Left lung (tissue), 10 donors: Measurements from ENCODE around the gene CEACAM21. TPM values are rescaled to one million over a fixed set of nuclear protein-coding genes. Genes with fewer than 3 reads are reported as not detected.

ENCODE experiments used
- ATAC-seq: fragments of 200-7000 bp; cut with Tn5 transposase; one replicate; pipeline ENCODE4 v1.9.1; 2020; ENCODE audit warnings: moderate library complexity
- DNase-seq, 4 donors: peaks; one replicate each; pipeline ENCODE4 v3.0.0-alpha.2; 2013 to 2020
- H3K27ac ChIP-seq, 2 donors: fragments of 200-600 bp; sonication (generic) in 1 of 2; one replicate each; pipeline versions ENCODE4 v1.5.0 to v1.8.0; 2020 to 2021
- H3K27me3 ChIP-seq, 2 donors: fragments of 200-600 bp; sonication (generic) in 1 of 2; one replicate each; pipeline versions ENCODE4 v1.5.0 to v1.8.0; 2020 to 2021
- H3K36me3 ChIP-seq, 2 donors: fragments of 200-600 bp; sonication (generic) in 1 of 2; one replicate each; pipeline versions ENCODE4 v1.5.0 to v1.8.0; 2020 to 2021
- H3K4me1 ChIP-seq, 2 donors: fragments of 200-600 bp; one replicate each; pipeline ENCODE4 v1.8.0; 2021
- H3K4me3 ChIP-seq, 2 donors: fragments of 200-600 bp; sonication (generic) in 1 of 2; one replicate each; pipeline versions ENCODE4 v1.5.0 to v1.8.0; 2020 to 2021; ENCODE audit warnings: mild to moderate bottlenecking in 1 of 2
- H3K9me3 ChIP-seq, 2 donors: fragments of 200-600 bp; sonication (generic) in 1 of 2; one replicate each; pipeline versions ENCODE4 v1.5.0 to v1.8.0; 2020 to 2021
- CTCF ChIP-seq, 2 donors: fragments of 200-600 bp; sonication (generic) in 1 of 2; IDR thresholded peaks; one replicate each; pipeline versions ENCODE4 v1.5.0 to v1.8.0; 2021; ENCODE audit warnings: antibody characterized with exemption in 2 of 2
- intact Hi-C, 2 donors: fragments of 100-400 bp; cut with DNase I; formaldehyde crosslinking; loops; one replicate each; pipeline versions ENCODE4 v1.11.2 to v1.14.2; 2022
- polyA plus RNA-seq, 6 donors: library from polyadenylated mRNA; unstranded; fragments of 120-200 nt; gene quantifications; one replicate each; pipeline ENCODE4 v1.2.1, GENCODE V29; 2013; ENCODE audit not compliant: insufficient read length in 6 of 6
- total RNA-seq, 2 donors: library from RNA; stranded (reverse); fragmentation: NEBNext Ultra II Directional; extraction: Animal tissue kit (Norgen Biotek cat#: 25700); gene quantifications; one replicate each; pipeline ENCODE4 v1.2.1, GENCODE V29; 2021
- donor health status: DM: no; HTN: yes; CAD: no.
- donor health status: DM: no; HTN: no; CAD: no.

CEACAM21 gene
- total and polyA plus RNA-seq, 8 donors: 3.9 to 8.9 (median 7.1) TPM

GRCh38 chr19:41542622-41543021, 33.3 kb upstream of the CEACAM21 start:
- Histone ChIP-seq H3K4me3 (no peak overlapping the region), H3K9me3 (no peaks in the 10 kb centered on the region), H3K36me3 (no peaks in the 10 kb centered on the region), H3K27me3 (peaks cover 0 to 7% of the 10 kb centered on the region in 2 donors), H3K27ac (no peak overlapping the region), H3K4me1 (peaks cover 0 to 36% of the 10 kb centered on the region in 2 donors)
- ATAC-seq (no peak), DNase-seq (no peak)
- intact Hi-C loops: no loop called here
- no peak for TF ChIP-seq CTCF (IDR thresholded peaks at IDR 0.05)

- peaks cover 0 to 46% of the 10 kb centered on the region in 2 donors for H3K4me1 ChIP-seq
- DNase-seq (no peak), ATAC-seq (no peak)
- intact Hi-C loops: no loop called here
- no peaks in the 10 kb centered on the region for H3K9me3 ChIP-seq
- H3K4me3 ChIP-seq: no peak overlapping the region
- TF ChIP-seq CTCF (IDR thresholded peaks at IDR 0.05): no peak
- peaks cover 0 to 7% of the 10 kb centered on the region in 2 donors for H3K27me3 ChIP-seq
- no peak overlapping the region for H3K27ac ChIP-seq
- no peaks in the 10 kb centered on the region for H3K36me3 ChIP-seq
Measured at GRCh38 chr19:41543582-41543981, 32.4 kb upstream of the CEACAM21 start.

GRCh38 chr19:41545547-41545946, 30.4 kb upstream of the CEACAM21 start:
- H3K36me3 ChIP-seq: no peaks in the 10 kb centered on the region
- peak overlapping the region in 1 of 2 donors; percentile 72 for H3K27ac ChIP-seq
- H3K27me3 ChIP-seq: peaks cover 0 to 7% of the 10 kb centered on the region in 2 donors
- peak; percentile 22 for ATAC-seq
- peak overlapping the region in 1 of 2 donors; percentile 3 for H3K4me3 ChIP-seq
- DNase-seq: no peak
- H3K4me1 ChIP-seq: peaks cover 0 to 64% of the 10 kb centered on the region in 2 donors
- TF ChIP-seq CTCF (IDR thresholded peaks at IDR 0.05): no peak
- intact Hi-C loops: no loop called here
- no peaks in the 10 kb centered on the region for H3K9me3 ChIP-seq

GRCh38 chr19:41546386-41546789, 29.6 kb upstream of the CEACAM21 start:
- H3K9me3 ChIP-seq: no peaks in the 10 kb centered on the region
- peak; percentile 69 for ATAC-seq
- no peak for DNase-seq
- no peaks in the 10 kb centered on the region for H3K36me3 ChIP-seq
- no peak for TF ChIP-seq CTCF (IDR thresholded peaks at IDR 0.05)
- peak overlapping the region; percentile 36 to 72 for H3K27ac ChIP-seq
- peaks cover 0 to 64% of the 10 kb centered on the region in 2 donors for H3K4me1 ChIP-seq
- intact Hi-C loops: no loop called here
- peaks cover 0 to 7% of the 10 kb centered on the region in 2 donors for H3K27me3 ChIP-seq
- H3K4me3 ChIP-seq: peak overlapping the region in 1 of 2 donors; percentile 3

GRCh38 chr19:41546961-41547360, 29.0 kb upstream of the CEACAM21 start:
- peak overlapping the region in 1 of 2 donors; percentile 72 for H3K27ac ChIP-seq
- no peak for DNase-seq
- intact Hi-C loops: no loop called here
- no peaks in the 10 kb centered on the region for H3K36me3 ChIP-seq
- no peak for TF ChIP-seq CTCF (IDR thresholded peaks at IDR 0.05)
- no peak overlapping the region for H3K4me3 ChIP-seq
- no peak for ATAC-seq
- no peaks in the 10 kb centered on the region for H3K9me3 ChIP-seq
- H3K27me3 ChIP-seq: peaks cover 0 to 7% of the 10 kb centered on the region in 2 donors
- H3K4me1 ChIP-seq: peaks cover 0 to 67% of the 10 kb centered on the region in 2 donors
